HK-2 (cell line): ENCODE data around the gene IER3.
A peak's percentile ranks its signal among the peaks of the same experiment; 100 is the strongest.

Source experiments
- DNase-seq: peaks from one replicate; pipeline ENCODE4 v3.0.0-alpha.2; 2018; ENCODE audit not compliant: unreplicated experiment

The IER3 gene

GRCh38 chr6:30744054-30744805 is at the start of gene IER3:
TSS of gene IER3 (minus strand) at chr6:30744547. CDS start at chr6:30744518, 29 bp downstream.
- peak; percentile 96 for DNase-seq

GRCh38 chr6:30793521-30794194 is 49.3 kb upstream of the IER3 start:
- DNase-seq, result no peak

- DNase-seq, result no peak
These were observed 48.4 kb upstream of the IER3 start for GRCh38 chr6:30792786-30793185.

- no peak for DNase-seq
These were observed 46.5 kb upstream of the IER3 start for GRCh38 chr6:30790724-30791383.

GRCh38 chr6:30789606-30790005 is 45.3 kb upstream of the IER3 start:
- no peak for DNase-seq

GRCh38 chr6:30787954-30788353 is 43.6 kb upstream of the IER3 start:
- peak; percentile 60 for DNase-seq

- no peak for DNase-seq
These were observed 38.2 kb upstream of the IER3 start for GRCh38 chr6:30782425-30783014.

- DNase-seq, result peak; percentile 98
These were observed 37.5 kb upstream of the IER3 start for GRCh38 chr6:30781743-30782424.

- DNase-seq, result no peak
These were observed 37.0 kb upstream of the IER3 start for GRCh38 chr6:30781395-30781742.

- no peak for DNase-seq
These were observed 36.2 kb upstream of the IER3 start for GRCh38 chr6:30780642-30780920.

GRCh38 chr6:30779850-30780641 is 35.7 kb upstream of the IER3 start:
- DNase-seq, result no peak

GRCh38 chr6:30778001-30778635 is 33.8 kb upstream of the IER3 start:
- no peak for DNase-seq

GRCh38 chr6:30777155-30777485 is 32.8 kb upstream of the IER3 start:
- no peak for DNase-seq

GRCh38 chr6:30776390-30777154 is 32.2 kb upstream of the IER3 start:
- DNase-seq, result no peak

- no peak for DNase-seq
These were observed 30.8 kb upstream of the IER3 start for GRCh38 chr6:30775104-30775503.

GRCh38 chr6:30774701-30775100 is 30.4 kb upstream of the IER3 start:
- DNase-seq, result no peak

- DNase-seq, result no peak
These were observed 26.2 kb upstream of the IER3 start for GRCh38 chr6:30770592-30770991.

GRCh38 chr6:30769853-30770524 is 25.6 kb upstream of the IER3 start:
- DNase-seq, result peak; percentile 38

- DNase-seq, result peak; percentile 94
These were observed 24.9 kb upstream of the IER3 start for GRCh38 chr6:30769088-30769852.
